MCF 10A (cell line): ENCODE results near the gene FPR2. TPM values are rescaled to one million over a fixed set of nuclear protein-coding genes. Genes with fewer than 3 reads are reported as not detected.

Experiments used
- BruUV-seq: library from RNA; stranded (reverse); fragments of 400-500 nt; replicated peaks from 2 replicates; lab custom pipeline; 2021; lab: Mats Ljungman, UMichigan
- CTCF ChIA-PET: fragments of 300-600 bp; sonication (Branson Sonifier 250); formaldehyde crosslinking; extraction: SDS; loops from one replicate; lab custom pipeline; 2021; ENCODE audit warnings: antibody characterized with exemption, inconsistent platforms; lab: Yijun Ruan, JAX
- POLR2A ChIA-PET: fragments of 300-600, 350-650 bp; sonication (Branson Sonifier 250); formaldehyde crosslinking; extraction: SDS; loops from one replicate; lab custom pipeline; 2020; ENCODE audit warnings: antibody characterized with exemption, inconsistent platforms; lab: Yijun Ruan, JAX
- DNase-seq: peaks from one replicate; pipeline ENCODE4 v3.0.0-alpha.2; 2018; ENCODE audit not compliant: unreplicated experiment
- H3K27ac Mint-ChIP-seq: one replicate; pipeline ENCODE4 v1.8.0; 2022; ENCODE audit warnings: mild to moderate bottlenecking, low read depth, mixed read lengths; ENCODE audit not compliant: unreplicated experiment
- H3K27me3 Mint-ChIP-seq: one replicate; pipeline ENCODE4 v1.8.0; 2022; ENCODE audit warnings: mixed read lengths; ENCODE audit not compliant: insufficient read depth, unreplicated experiment
- H3K36me3 Mint-ChIP-seq: one replicate; pipeline ENCODE4 v1.8.0; 2022; ENCODE audit warnings: mild to moderate bottlenecking, moderate library complexity, mixed read lengths; ENCODE audit not compliant: insufficient read depth, unreplicated experiment
- H3K4me1 Mint-ChIP-seq: one replicate; pipeline ENCODE4 v1.8.0; 2022; ENCODE audit warnings: mixed read lengths; ENCODE audit not compliant: insufficient read depth, unreplicated experiment
- H3K4me3 Mint-ChIP-seq: one replicate; pipeline ENCODE4 v1.8.0; 2022; ENCODE audit warnings: mild to moderate bottlenecking, moderate library complexity, mixed read lengths; ENCODE audit not compliant: unreplicated experiment
- H3K9me3 Mint-ChIP-seq: one replicate; pipeline ENCODE4 v1.8.0; 2022; ENCODE audit warnings: mixed read lengths; ENCODE audit not compliant: unreplicated experiment
- intact Hi-C: fragments of 100-400 bp; cut with micrococcal nuclease; formaldehyde crosslinking; loops from 2 replicates; pipeline ENCODE4 v1.14.1; 2022
- total RNA-seq: library from RNA; stranded (reverse); gene quantifications from 2 replicates; pipeline ENCODE4 v1.2.3, GENCODE V29; 2022
- TF ChIP-seq, protein P1 (sequence below): fragments of 200-600 bp; IDR thresholded peaks from one replicate; pipeline ENCODE4 v1.8.0; 2022; ENCODE audit warnings: antibody characterized with exemption, mild to moderate bottlenecking; ENCODE audit not compliant: unreplicated experiment

FPR2 gene
- total RNA-seq, 1 experiment from 2014 or later: not detected

DNA sequence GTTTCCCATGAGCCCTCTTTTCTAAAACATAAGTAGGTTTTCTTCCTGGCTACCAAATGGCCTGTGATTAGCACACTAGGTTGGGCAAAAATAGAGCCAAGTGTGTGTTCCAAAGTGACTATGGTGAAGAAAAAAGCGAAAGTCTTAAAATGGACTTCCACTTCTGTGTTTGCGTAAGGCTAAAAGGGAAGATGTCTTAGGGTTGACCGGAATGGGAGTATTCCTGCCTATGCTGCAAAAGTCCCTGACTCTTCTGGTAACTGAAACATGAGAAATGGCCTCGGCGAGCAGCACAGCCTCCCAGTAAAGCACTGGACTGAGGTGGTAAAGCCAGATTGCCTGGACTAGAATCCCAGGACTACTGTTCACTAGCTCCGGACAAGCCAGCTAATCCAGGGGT, 6.9 kb upstream of the FPR2 start:
- no peaks in the 10 kb centered on the region for H3K27me3 Mint-ChIP-seq
- DNase-seq: no peak
- no TSS peak for BruUV-seq
- ChIA-PET CTCF (interaction anchor here (0.7 kb wide), 1 partner anchor 9 kb away, joined by 3 read pairs; no protein-coding TSS in a partner anchor), POLR2A (no interaction called here)
- no peak overlapping the region for H3K4me3 Mint-ChIP-seq
- H3K9me3 Mint-ChIP-seq: no peaks in the 10 kb centered on the region
- H3K27ac Mint-ChIP-seq: no peak overlapping the region
- H3K4me1 Mint-ChIP-seq: peaks cover 23% of the 10 kb centered on the region
- TF ChIP-seq, protein P1, sequence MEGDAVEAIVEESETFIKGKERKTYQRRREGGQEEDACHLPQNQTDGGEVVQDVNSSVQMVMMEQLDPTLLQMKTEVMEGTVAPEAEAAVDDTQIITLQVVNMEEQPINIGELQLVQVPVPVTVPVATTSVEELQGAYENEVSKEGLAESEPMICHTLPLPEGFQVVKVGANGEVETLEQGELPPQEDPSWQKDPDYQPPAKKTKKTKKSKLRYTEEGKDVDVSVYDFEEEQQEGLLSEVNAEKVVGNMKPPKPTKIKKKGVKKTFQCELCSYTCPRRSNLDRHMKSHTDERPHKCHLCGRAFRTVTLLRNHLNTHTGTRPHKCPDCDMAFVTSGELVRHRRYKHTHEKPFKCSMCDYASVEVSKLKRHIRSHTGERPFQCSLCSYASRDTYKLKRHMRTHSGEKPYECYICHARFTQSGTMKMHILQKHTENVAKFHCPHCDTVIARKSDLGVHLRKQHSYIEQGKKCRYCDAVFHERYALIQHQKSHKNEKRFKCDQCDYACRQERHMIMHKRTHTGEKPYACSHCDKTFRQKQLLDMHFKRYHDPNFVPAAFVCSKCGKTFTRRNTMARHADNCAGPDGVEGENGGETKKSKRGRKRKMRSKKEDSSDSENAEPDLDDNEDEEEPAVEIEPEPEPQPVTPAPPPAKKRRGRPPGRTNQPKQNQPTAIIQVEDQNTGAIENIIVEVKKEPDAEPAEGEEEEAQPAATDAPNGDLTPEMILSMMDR: no peak
- intact Hi-C loops: no loop called here
- H3K36me3 Mint-ChIP-seq: peaks cover 10% of the 10 kb centered on the region

DNA sequence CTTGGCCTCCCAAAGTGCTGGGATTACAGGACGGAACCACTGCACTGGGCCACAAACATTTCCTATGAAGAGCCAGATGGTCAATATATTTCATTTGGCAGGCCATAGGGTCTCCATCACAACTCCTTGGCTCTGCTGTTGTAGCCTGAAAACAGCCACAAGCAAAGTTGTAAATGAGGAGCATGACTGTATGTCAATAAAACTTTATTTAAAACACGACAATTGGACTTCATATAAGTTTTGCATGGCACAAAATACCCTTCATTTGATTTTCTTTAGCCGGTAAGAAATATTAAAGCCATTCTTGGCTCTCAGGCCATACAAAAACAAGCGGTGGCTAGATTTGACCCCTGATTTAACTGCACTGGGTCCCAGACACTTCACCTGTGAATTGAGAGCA, 6.2 kb upstream of the FPR2 start:
- Mint-ChIP-seq H3K4me3 (no peak overlapping the region), H3K4me1 (peaks cover 20% of the 10 kb centered on the region), H3K27ac (no peak overlapping the region), H3K9me3 (no peaks in the 10 kb centered on the region), H3K36me3 (peaks cover 4% of the 10 kb centered on the region), H3K27me3 (no peaks in the 10 kb centered on the region)
- POLR2A ChIA-PET: no interaction called here
- DNase-seq: no peak
- BruUV-seq: no TSS peak
- intact Hi-C loops: no loop called here
- TF ChIP-seq, protein P1: no peak
- CTCF ChIA-PET: interaction anchor here (0.7 kb wide), 1 partner anchor 8 kb away, joined by 3 read pairs; no protein-coding TSS in a partner anchor

DNA sequence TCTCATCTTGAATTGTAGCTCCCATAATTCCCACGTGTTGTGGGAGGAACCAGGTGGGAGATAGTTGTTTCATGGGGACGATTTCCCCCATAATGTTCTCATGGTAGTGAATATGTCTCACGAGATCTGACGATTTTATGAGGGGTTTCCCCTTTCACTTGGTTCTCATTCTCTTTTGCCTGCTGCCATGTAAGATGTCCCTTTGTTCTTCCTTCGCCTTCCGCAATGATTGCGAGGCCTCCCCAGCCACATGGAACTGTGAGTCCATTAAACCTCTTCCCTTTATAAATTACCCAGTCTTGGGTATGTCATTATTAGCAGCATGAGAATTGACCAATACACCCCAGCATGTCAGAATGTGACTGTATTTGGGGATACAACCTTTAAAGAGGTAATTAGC, 5.4 kb upstream of the FPR2 start:
- no peak overlapping the region for H3K4me3 Mint-ChIP-seq
- intact Hi-C loops: no loop called here
- peaks cover 18% of the 10 kb centered on the region for H3K4me1 Mint-ChIP-seq
- no peaks in the 10 kb centered on the region for H3K36me3 Mint-ChIP-seq
- H3K9me3 Mint-ChIP-seq: no peaks in the 10 kb centered on the region
- no peak overlapping the region for H3K27ac Mint-ChIP-seq
- TF ChIP-seq, protein P1: no peak
- no peaks in the 10 kb centered on the region for H3K27me3 Mint-ChIP-seq
- no peak for DNase-seq
- no TSS peak for BruUV-seq
- CTCF ChIA-PET: interaction anchor here (0.6 to 1.0 kb wide), 3 partner anchors 19 to 428 kb away, joined by 3 to 4 read pairs (median 4); no protein-coding TSS in a partner anchor
- POLR2A ChIA-PET: no interaction called here

DNA sequence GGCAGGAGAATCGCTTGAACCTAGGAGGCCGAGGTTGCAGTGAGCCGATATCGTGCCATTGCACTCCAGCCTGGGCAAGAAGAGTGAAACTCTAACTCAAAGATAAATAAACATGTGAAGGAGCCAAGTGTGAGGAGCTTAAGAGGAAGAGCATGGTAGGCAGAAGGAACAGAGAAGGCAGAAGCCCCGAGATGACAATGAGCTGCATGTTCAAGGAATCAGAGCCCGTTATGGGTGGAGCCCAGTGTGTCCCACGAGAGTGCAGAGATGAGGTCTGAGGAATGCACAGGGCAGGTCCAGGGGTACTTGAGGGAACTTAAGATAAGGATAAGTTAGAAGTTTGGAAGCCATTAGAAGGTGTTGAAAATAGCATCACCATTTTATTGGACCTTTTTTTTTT, 716 bp downstream of the FPR2 start:
- Mint-ChIP-seq H3K27me3 (peaks cover 16% of the 10 kb centered on the region), H3K9me3 (no peaks in the 10 kb centered on the region), H3K36me3 (no peaks in the 10 kb centered on the region), H3K4me1 (peaks cover 8% of the 10 kb centered on the region), H3K4me3 (no peak overlapping the region), H3K27ac (no peak overlapping the region)
- ChIA-PET CTCF (interaction anchor here (0.9 to 2.8 kb wide), 2 partner anchors 16 to 92 kb away, joined by 3 to 11 read pairs; no protein-coding TSS in a partner anchor), POLR2A (no interaction called here)
- TF ChIP-seq, protein P1: no peak
- intact Hi-C loops: no loop called here
- DNase-seq: no peak
- BruUV-seq: no TSS peak
